ENCODE measurements around the gene ISM1.

ISM1 gene

GRCh38 chr20:13349235-13349604, 128.1 kb downstream of the ISM1 start:
- WGBS (ENCODE audit: insufficient coverage) = no CpG with 5 or more reads among the region's 4 CpGs
- H3K9me3 ChIP-seq (ENCODE audit: control extremely low read depth in 1 of 5, control insufficient read depth in 4 of 5, insufficient read depth in 2 of 5, low read depth in 1 of 5, low read length in 4 of 5) = peaks cover 0 to 2% (median 0%) of the 10 kb centered on the region in 5 experiments
- no peak for DNase-seq
- ChIA-PET CTCF (no interaction called here), POLR2A (no interaction called here)
- H3K4me3 ChIP-seq (ENCODE audit: control insufficient read depth in 1 of 7, extremely low read depth in 1 of 7, insufficient read depth in 4 of 7, low read depth in 2 of 7, low read length in 6 of 7) = no peak overlapping the region
- no peak overlapping the region for H3K27ac ChIP-seq (ENCODE audit: insufficient read depth in 1 of 2, low read depth in 1 of 2, low read length in 2 of 2, poor library complexity in 1 of 2, severe bottlenecking in 2 of 2)
- no peaks in the 10 kb centered on the region for H3K4me1 ChIP-seq (ENCODE audit: control extremely low read depth in 1 of 4, control insufficient read depth in 4 of 4, insufficient read depth in 4 of 4, low read length in 3 of 4)
- H3K36me3 ChIP-seq (ENCODE audit: control insufficient read depth in 4 of 4, insufficient read depth in 4 of 4, low read length in 3 of 4) = no peaks in the 10 kb centered on the region
- H3K27me3 ChIP-seq (replicated peaks in 2 of 5; ENCODE audit: control insufficient read depth in 4 of 5, insufficient read depth in 5 of 5, low read length in 4 of 5) = no peaks in the 10 kb centered on the region
